ENCODE data around the gene CCDC200.
"Not testable (repeated sequence)": the region's sequence is repeated elsewhere in the genome, so short reads cannot be mapped to it uniquely, and the experiment has no call there.

Gene CCDC200

GRCh38 chr17:43228020-43228782 lies at the start of gene CCDC200:
TSS of gene CCDC200 (minus strand) at chr17:43228623. CDS start at chr17:43228554, 69 bp downstream.
- not testable (repeated sequence) for DNase-seq

- not testable (repeated sequence) for DNase-seq
Observed at GRCh38 chr17:43272914-43273313, 44.5 kb upstream of the CCDC200 start.

GRCh38 chr17:43272483-43272882 lies 44.1 kb upstream of the CCDC200 start:
- not testable (repeated sequence) for DNase-seq

- not testable (repeated sequence) for DNase-seq
Observed at GRCh38 chr17:43270552-43271504, 42.4 kb upstream of the CCDC200 start.

- not testable (repeated sequence) for DNase-seq
Observed at GRCh38 chr17:43246456-43246855, 18.0 kb upstream of the CCDC200 start.

- DNase-seq, result not testable (repeated sequence)
Observed at GRCh38 chr17:43240596-43241352, 12.4 kb upstream of the CCDC200 start.

- not testable (repeated sequence) for DNase-seq
Observed at GRCh38 chr17:43239597-43239996, 11.2 kb upstream of the CCDC200 start.

- not testable (repeated sequence) for DNase-seq
Observed at GRCh38 chr17:43233877-43234276, 5.5 kb upstream of the CCDC200 start, which contains the start of gene RNU2-1. TSS of gene RNU2-1 (minus strand) at chr17:43233977.

- not testable (repeated sequence) for DNase-seq
Observed at GRCh38 chr17:43233263-43233662, 4.8 kb upstream of the CCDC200 start.

- DNase-seq, result not testable (repeated sequence)
Observed at GRCh38 chr17:43232021-43232699, 3.7 kb upstream of the CCDC200 start.

- DNase-seq, result not testable (repeated sequence)
Observed at GRCh38 chr17:43231205-43232020, 3.0 kb upstream of the CCDC200 start.

GRCh38 chr17:43226393-43226792 lies 2.0 kb downstream of the CCDC200 start:
- no peak for DNase-seq

GRCh38 chr17:43224146-43224705 lies 4.2 kb downstream of the CCDC200 start:
- no peak for DNase-seq

GRCh38 chr17:43220511-43221125 lies 7.8 kb downstream of the CCDC200 start:
- DNase-seq, result no peak

- DNase-seq, result no peak
Observed at GRCh38 chr17:43219746-43220380, 8.6 kb downstream of the CCDC200 start.

GRCh38 chr17:43219001-43219400 lies 9.4 kb downstream of the CCDC200 start:
- no peak for DNase-seq

- no peak for DNase-seq
Observed at GRCh38 chr17:43217614-43218087, 10.8 kb downstream of the CCDC200 start.

- no peak for DNase-seq
Observed at GRCh38 chr17:43216762-43217613, 11.4 kb downstream of the CCDC200 start.

- DNase-seq, result no peak
Observed at GRCh38 chr17:43216369-43216761, 12.1 kb downstream of the CCDC200 start.
